G401.6 (cell line): ENCODE measurements around the gene SCNN1A.

Experiments used
- FAIRE-seq: peaks from 2 replicates; lab custom pipeline; 2012; peaks lifted over from hg19 to GRCh38; lab: Jason Lieb, UNC

The SCNN1A gene

GRCh38 chr12:6315704-6316597 is 59.4 kb downstream of the SCNN1A start:
- no peak for FAIRE-seq

GRCh38 chr12:6315184-6315583 is 60.2 kb downstream of the SCNN1A start:
- no peak for FAIRE-seq

- FAIRE-seq = no peak
Observed at GRCh38 chr12:6314776-6315175, 60.6 kb downstream of the SCNN1A start.

GRCh38 chr12:6313326-6313940 is 61.9 kb downstream of the SCNN1A start:
- no peak for FAIRE-seq

GRCh38 chr12:6312529-6313325 is 62.6 kb downstream of the SCNN1A start:
- FAIRE-seq = no peak

- FAIRE-seq = no peak
Observed at GRCh38 chr12:6311822-6312528, 63.4 kb downstream of the SCNN1A start.

- no peak for FAIRE-seq
Observed at GRCh38 chr12:6310771-6311610, 64.4 kb downstream of the SCNN1A start.

- no peak for FAIRE-seq
Observed at GRCh38 chr12:6307529-6307928, 67.8 kb downstream of the SCNN1A start.

GRCh38 chr12:6306599-6307220 is 68.7 kb downstream of the SCNN1A start:
- no peak for FAIRE-seq

- no peak for FAIRE-seq
Observed at GRCh38 chr12:6306151-6306550, 69.2 kb downstream of the SCNN1A start.

- no peak for FAIRE-seq
Observed at GRCh38 chr12:6303071-6303470, 72.3 kb downstream of the SCNN1A start.

GRCh38 chr12:6302621-6303020 is 72.7 kb downstream of the SCNN1A start:
- FAIRE-seq = no peak

GRCh38 chr12:6301721-6302120 is 73.6 kb downstream of the SCNN1A start:
- FAIRE-seq = no peak

- no peak for FAIRE-seq
Observed at GRCh38 chr12:6297170-6297569, 78.2 kb downstream of the SCNN1A start.
